A549 (cell line): ENCODE results near the gene C20orf96. TPM values are rescaled to one million over a fixed set of nuclear protein-coding genes. Genes with fewer than 3 reads are reported as not detected.

Source experiments
- ATAC-seq, 2 experiments: fragments of 200-7000 bp in 1 of 2; fragments of >200 bp in 1 of 2; cut with Nextera tagmentation in 1 of 2; cut with Tn5 transposase in 1 of 2; 3 replicates each; pipeline versions ENCODE4 v1.8.0 to v1.9.1; 2018 to 2020; ENCODE audit warnings: mild to moderate bottlenecking in 1 of 2, moderate library complexity in 1 of 2
- CTCF ChIA-PET: fragments of 300-600 bp; sonication (Branson Sonifier 250); formaldehyde crosslinking; extraction: SDS; loops from one replicate; lab custom pipeline; 2021; ENCODE audit warnings: antibody characterized with exemption, inconsistent platforms; lab: Yijun Ruan, JAX
- POLR2A ChIA-PET: fragments of 350-600 bp; formaldehyde crosslinking; extraction: SDS; loops from one replicate; lab custom pipeline; 2021; ENCODE audit warnings: antibody characterized with exemption, inconsistent platforms; lab: Yijun Ruan, JAX
- DNase-seq, 2 experiments: peaks; one replicate each; pipeline versions ENCODE4 v3.0.0 to v3.0.0-alpha.2; 2011 to 2016; ENCODE audit warnings: low read depth in 1 of 2, low spot score in 1 of 2
- FAIRE-seq: peaks from 2 replicates; lab custom pipeline; 2011; peaks lifted over from hg19 to GRCh38; lab: Jason Lieb, UNC
- H3K27ac ChIP-seq, 2 experiments: fragments of >200 bp; sonication (Bioruptor Twin); formaldehyde crosslinking; 3 replicates each; pipeline ENCODE4 v1.5.1; 2016 to 2017
- H3K4me1 ChIP-seq: fragments of >200 bp; sonication (Bioruptor Twin); formaldehyde crosslinking; 3 replicates; pipeline ENCODE4 v1.6.1; 2016
- H3K4me2 ChIP-seq: fragments of >200 bp; sonication (Bioruptor Twin); formaldehyde crosslinking; 3 replicates; pipeline ENCODE4 v1.6.1; 2016
- H3K4me3 ChIP-seq: fragments of >200 bp; sonication (Bioruptor Twin); formaldehyde crosslinking; 3 replicates; pipeline ENCODE4 v1.5.1; 2016
- H3K9me3 ChIP-seq: fragments of >200 bp; sonication (Bioruptor Twin); formaldehyde crosslinking; 3 replicates; pipeline ENCODE4 v1.6.1; 2016
- CBX8 ChIP-seq: fragments of 200-600 bp; sonication (generic); IDR thresholded peaks from 2 replicates; pipeline ENCODE4 v1.6.1; 2016
- EHF ChIP-seq: fragments of 250-450 bp; sonication (Bioruptor Pico); IDR thresholded peaks from 2 replicates; pipeline ENCODE4 v1.5.0; 2020; ENCODE audit warnings: mild to moderate bottlenecking
- EP300 ChIP-seq, 2 experiments: fragments of >200 bp; sonication (Bioruptor Twin); formaldehyde crosslinking; IDR thresholded peaks; 2 replicates in 1 of 2; 3 replicates in 1 of 2; pipeline ENCODE4 v1.6.1; 2016 to 2017
- HEYL ChIP-seq: fragments of 250-450 bp; sonication (Bioruptor Pico); IDR thresholded peaks from 2 replicates; pipeline ENCODE4 v1.8.0; 2021; ENCODE audit warnings: mild to moderate bottlenecking, moderate library complexity
- HOXA7 ChIP-seq: fragments of 250-450 bp; sonication (Bioruptor Pico); IDR thresholded peaks from 2 replicates; pipeline ENCODE4 v1.5.0; 2020; ENCODE audit warnings: mild to moderate bottlenecking, moderate library complexity
- JUNB ChIP-seq: fragments of >200 bp; sonication (Bioruptor Twin); formaldehyde crosslinking; IDR thresholded peaks from 2 replicates; pipeline ENCODE4 v1.6.1; 2016
- NFE2L2 ChIP-seq: fragments of 150-350 bp; conservative IDR thresholded peaks from 2 replicates; pipeline ENCODE4 v1.6.1; 2014; ENCODE audit warnings: low read length
- NPAS2 ChIP-seq: fragments of 250-450 bp; sonication (Bioruptor Pico); IDR thresholded peaks from 2 replicates; pipeline ENCODE4 v1.8.0; 2022; ENCODE audit warnings: mild to moderate bottlenecking, moderate library complexity, borderline replicate concordance
- NR3C1 ChIP-seq: fragments of >200 bp; sonication (Bioruptor Twin); formaldehyde crosslinking; IDR thresholded peaks from 3 replicates; pipeline ENCODE4 v1.6.1; 2017
- RAD21 ChIP-seq, 2 experiments: fragments of >200 bp in 1 of 2; sonication (Bioruptor Twin) in 1 of 2; formaldehyde crosslinking in 1 of 2; IDR thresholded peaks in 1 of 2; conservative IDR thresholded peaks in 1 of 2; 2 replicates in 1 of 2; 3 replicates in 1 of 2; pipeline ENCODE4 v1.6.1; 2012 to 2018; ENCODE audit warnings: inconsistent platforms in 1 of 2
- RCOR1 ChIP-seq: fragments of 150-350 bp; IDR thresholded peaks from 2 replicates; pipeline ENCODE4 v1.6.1; 2014; ENCODE audit warnings: antibody characterized with exemption, low read length, low read depth
- ZNF302 ChIP-seq: fragments of 250-450 bp; sonication (Bioruptor Pico); IDR thresholded peaks from 2 replicates; pipeline ENCODE4 v1.9.0; 2021; ENCODE audit warnings: inconsistent platforms, mild to moderate bottlenecking, moderate library complexity
- WGBS: methylation state at CpG from one replicate; pipeline ENCODE4 v1.1.6; 2017; ENCODE audit errors: missing lambda C conversion rate; 5-methylcytosine and 5-hydroxymethylcytosine counted together
- polyA plus RNA-seq, 4 experiments: library from polyadenylated mRNA; depleted of rRNA in 3 of 4; stranded (reverse); fragments of >200 nt; fragmentation: RNase III in 1 of 4; extraction: RNeasy Plus Mini Kit Qiagen cat#74134 plus additional on column Dnase treatment in 1 of 4; gene quantifications; 2 replicates in 3 of 4; 3 replicates in 1 of 4; pipeline ENCODE4 v1.2.3, GENCODE V29; 2011 to 2017
- TF ChIP-seq, protein P1 (sequence below): IDR thresholded peaks from 2 replicates; pipeline ENCODE4 v1.6.1; 2012
- TF ChIP-seq, protein P2 (sequence below): fragments of 250-450 bp; sonication (Bioruptor Pico); IDR thresholded peaks from 2 replicates; pipeline ENCODE4 v1.5.0; 2020; ENCODE audit warnings: low read depth, mild to moderate bottlenecking, moderate library complexity
- TF ChIP-seq, protein P3 (sequence below): fragments of 150-350 bp; IDR thresholded peaks from 2 replicates; pipeline ENCODE4 v1.6.1; 2014; ENCODE audit warnings: low read depth, mild to moderate bottlenecking, low read length

The C20orf96 gene
- polyA plus RNA-seq, 2 of the 4 experiments (the other 2 are of a cell fraction), result 20.9 to 23.9 TPM

DNA sequence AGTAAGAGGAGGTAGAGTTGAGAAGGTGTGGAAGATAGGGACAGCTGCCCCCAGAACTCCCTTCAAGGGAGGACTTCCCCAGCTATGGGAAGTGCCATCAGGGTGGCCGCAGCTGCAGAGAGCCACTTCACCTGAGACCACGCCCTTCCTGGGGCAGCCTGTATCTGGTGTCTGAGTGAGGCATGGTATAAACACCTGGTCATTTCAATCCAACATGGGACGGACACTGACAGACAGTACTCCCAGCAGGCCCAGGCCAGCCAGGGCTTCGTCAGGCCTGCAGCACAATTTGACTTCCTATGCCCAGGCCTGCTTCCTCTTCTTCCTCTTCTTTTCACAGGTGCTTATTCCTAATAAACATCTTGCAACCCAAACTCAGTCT, 39.3 kb upstream of the C20orf96 start:
- FAIRE-seq (no peak), DNase-seq (no peak)
- ChIA-PET CTCF (interaction anchor here (0.7 to 6.9 kb wide), 29 partner anchors 9 to 231 kb away, joined by 3 to 111 read pairs (median 6); partner anchors contain the start of genes DEFB132, NRSN2 and ZCCHC3), POLR2A (interaction anchor here (2.1 to 3.3 kb wide), 2 partner anchors 17 to 32 kb away, joined by 13 to 15 read pairs; partner anchors contain the start of genes NRSN2 and ZCCHC3)
- 85% methylated on average over 4 of the region's 4 CpGs for WGBS
- peak overlapping the region in 1 of 2 experiments; percentile 41; a peak in 2 of 6 replicates for H3K27ac ChIP-seq
- H3K4me1 ChIP-seq, result peaks cover 32% of the 10 kb centered on the region
- peak overlapping the region; percentile 74 for H3K4me2 ChIP-seq
- TF ChIP-seq RAD21 (conservative IDR thresholded peaks at IDR 0.05 in 1 of 2, IDR thresholded peaks at IDR 0.05 in 1 of 2), result no peak
- TF ChIP-seq RCOR1, result no peak
- TF ChIP-seq, protein P1, sequence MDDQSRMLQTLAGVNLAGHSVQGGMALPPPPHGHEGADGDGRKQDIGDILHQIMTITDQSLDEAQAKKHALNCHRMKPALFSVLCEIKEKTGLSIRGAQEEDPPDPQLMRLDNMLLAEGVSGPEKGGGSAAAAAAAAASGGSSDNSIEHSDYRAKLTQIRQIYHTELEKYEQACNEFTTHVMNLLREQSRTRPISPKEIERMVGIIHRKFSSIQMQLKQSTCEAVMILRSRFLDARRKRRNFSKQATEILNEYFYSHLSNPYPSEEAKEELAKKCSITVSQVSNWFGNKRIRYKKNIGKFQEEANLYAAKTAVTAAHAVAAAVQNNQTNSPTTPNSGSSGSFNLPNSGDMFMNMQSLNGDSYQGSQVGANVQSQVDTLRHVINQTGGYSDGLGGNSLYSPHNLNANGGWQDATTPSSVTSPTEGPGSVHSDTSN, result no peak
- no peak for TF ChIP-seq CBX8
- no peak for TF ChIP-seq HEYL (CRISPR knock-in tag)
- no peak for TF ChIP-seq EHF (CRISPR knock-in tag)
- TF ChIP-seq, protein P2, sequence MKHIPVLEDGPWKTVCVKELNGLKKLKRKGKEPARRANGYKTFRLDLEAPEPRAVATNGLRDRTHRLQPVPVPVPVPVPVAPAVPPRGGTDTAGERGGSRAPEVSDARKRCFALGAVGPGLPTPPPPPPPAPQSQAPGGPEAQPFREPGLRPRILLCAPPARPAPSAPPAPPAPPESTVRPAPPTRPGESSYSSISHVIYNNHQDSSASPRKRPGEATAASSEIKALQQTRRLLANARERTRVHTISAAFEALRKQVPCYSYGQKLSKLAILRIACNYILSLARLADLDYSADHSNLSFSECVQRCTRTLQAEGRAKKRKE, result no peak
- no peak for TF ChIP-seq ZNF302 (CRISPR knock-in tag)
- no peak for TF ChIP-seq NR3C1
- TF ChIP-seq NFE2L2, result no peak
- TF ChIP-seq, protein P3, sequence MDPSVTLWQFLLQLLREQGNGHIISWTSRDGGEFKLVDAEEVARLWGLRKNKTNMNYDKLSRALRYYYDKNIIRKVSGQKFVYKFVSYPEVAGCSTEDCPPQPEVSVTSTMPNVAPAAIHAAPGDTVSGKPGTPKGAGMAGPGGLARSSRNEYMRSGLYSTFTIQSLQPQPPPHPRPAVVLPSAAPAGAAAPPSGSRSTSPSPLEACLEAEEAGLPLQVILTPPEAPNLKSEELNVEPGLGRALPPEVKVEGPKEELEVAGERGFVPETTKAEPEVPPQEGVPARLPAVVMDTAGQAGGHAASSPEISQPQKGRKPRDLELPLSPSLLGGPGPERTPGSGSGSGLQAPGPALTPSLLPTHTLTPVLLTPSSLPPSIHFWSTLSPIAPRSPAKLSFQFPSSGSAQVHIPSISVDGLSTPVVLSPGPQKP, result no peak
- no peak for TF ChIP-seq JUNB
- TF ChIP-seq HOXA7 (CRISPR knock-in tag), result no peak
- TF ChIP-seq EP300 (IDR thresholded peaks at IDR 0.05), result no peak
- TF ChIP-seq, all 56 proteins: peak for 0
- no peak for ATAC-seq
- H3K9me3 ChIP-seq, result no peaks in the 10 kb centered on the region
- H3K4me3 ChIP-seq, result no peak overlapping the region

DNA sequence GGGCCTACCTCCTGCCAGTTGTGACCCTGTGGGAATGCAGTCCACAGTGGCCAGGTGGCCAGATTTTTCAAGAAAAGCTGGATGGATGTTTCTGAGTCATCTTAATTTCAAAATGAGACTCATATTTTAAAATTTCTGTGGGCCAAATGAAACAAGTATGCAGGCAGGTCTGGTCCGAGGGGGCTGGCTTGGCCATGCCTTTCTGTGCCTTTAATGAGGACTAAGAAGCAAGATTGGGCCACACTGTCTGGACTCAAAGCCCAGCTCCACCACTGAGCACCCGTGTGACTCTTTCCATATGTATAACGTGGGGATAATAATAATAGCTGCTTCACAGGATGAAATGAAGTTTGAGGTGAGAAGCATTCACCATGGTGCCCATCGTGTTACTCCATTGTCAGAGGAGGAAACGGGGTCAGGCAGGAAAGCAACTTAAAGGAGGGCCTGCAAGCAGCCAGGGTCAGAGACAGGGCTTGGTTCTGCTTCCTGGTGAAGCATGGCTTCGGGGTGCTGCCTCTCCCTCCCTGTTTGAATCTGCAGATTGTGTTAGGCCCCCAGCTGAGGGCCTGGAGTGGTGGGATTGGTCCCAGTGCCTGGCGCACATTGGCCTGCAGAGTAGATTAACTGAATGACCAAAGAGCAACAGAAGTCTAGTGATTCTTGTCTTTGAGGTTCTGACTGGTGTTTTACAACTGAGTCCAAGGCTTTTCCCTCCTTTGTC, 38.6 kb upstream of the C20orf96 start:
- ChIA-PET CTCF (interaction anchor here (0.8 to 6.9 kb wide), 11 partner anchors 8 to 103 kb away, joined by 3 to 111 read pairs (median 26); partner anchors contain the start of genes NRSN2 and ZCCHC3), POLR2A (interaction anchor here (2.1 to 3.3 kb wide), 2 partner anchors 18 to 32 kb away, joined by 13 to 15 read pairs; partner anchors contain the start of genes NRSN2 and ZCCHC3)
- peak overlapping the region; percentile 74 for H3K4me2 ChIP-seq
- 77% methylated on average over 7 of the region's 7 CpGs for WGBS
- no peak for TF ChIP-seq NPAS2 (CRISPR knock-in tag)
- TF ChIP-seq, protein P1, result 0 out of 2 replicates have a peak, but pooled peaks have one; percentile 42
- H3K4me3 ChIP-seq, result no peak overlapping the region
- no peak for DNase-seq
- no peak for ATAC-seq
- H3K9me3 ChIP-seq, result no peaks in the 10 kb centered on the region
- peaks cover 32% of the 10 kb centered on the region for H3K4me1 ChIP-seq
- peak overlapping the region in 1 of 2 experiments; percentile 41; a peak in 3 of 6 replicates for H3K27ac ChIP-seq
- no peak for FAIRE-seq
